NCI-H1048 (cell line): Measurements from ENCODE around the gene PTCHD4.

Source experiments
- DNase-seq: peaks from one replicate; lab custom pipeline; 2025; lab: John Stamatoyannopoulos, UW

PTCHD4 gene

GRCh38 chr6:48099713-48100587 lies 11.0 kb downstream of the PTCHD4 start:
- DNase-seq = no peak

DNA sequence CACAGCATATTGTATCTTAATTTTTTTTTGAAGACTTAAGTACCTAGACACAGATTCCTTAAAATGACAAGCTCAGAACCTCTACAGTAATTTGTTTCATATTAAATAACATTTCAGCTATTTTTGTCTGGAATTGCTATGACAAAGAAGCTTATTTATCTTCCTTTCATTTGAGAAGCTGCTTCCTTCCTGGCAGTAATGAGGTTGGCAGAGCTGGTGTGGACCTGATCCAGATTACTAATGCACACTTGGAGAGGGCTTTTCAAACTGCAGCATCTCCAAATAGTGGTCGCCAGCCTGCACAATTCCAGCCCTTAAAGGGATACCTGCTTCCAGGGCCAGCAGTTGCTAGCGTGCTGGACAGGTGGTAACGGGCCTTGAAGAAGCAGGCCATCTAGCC lies 12.1 kb downstream of the PTCHD4 start:
- DNase-seq = no peak

GRCh38 chr6:48092550-48093217 lies 18.3 kb downstream of the PTCHD4 start:
- DNase-seq = no peak

GRCh38 chr6:48090546-48090945 lies 20.5 kb downstream of the PTCHD4 start:
- no peak for DNase-seq

- no peak for DNase-seq
Observed at GRCh38 chr6:48087448-48087847, 23.5 kb downstream of the PTCHD4 start.

- no peak for DNase-seq
Observed at GRCh38 chr6:48086187-48086586, 24.8 kb downstream of the PTCHD4 start.

- DNase-seq = no peak
Observed at GRCh38 chr6:48085131-48085741, 25.8 kb downstream of the PTCHD4 start.

GRCh38 chr6:48084201-48084600 lies 26.8 kb downstream of the PTCHD4 start:
- no peak for DNase-seq

GRCh38 chr6:48080227-48081009 lies 30.6 kb downstream of the PTCHD4 start:
- no peak for DNase-seq

DNA sequence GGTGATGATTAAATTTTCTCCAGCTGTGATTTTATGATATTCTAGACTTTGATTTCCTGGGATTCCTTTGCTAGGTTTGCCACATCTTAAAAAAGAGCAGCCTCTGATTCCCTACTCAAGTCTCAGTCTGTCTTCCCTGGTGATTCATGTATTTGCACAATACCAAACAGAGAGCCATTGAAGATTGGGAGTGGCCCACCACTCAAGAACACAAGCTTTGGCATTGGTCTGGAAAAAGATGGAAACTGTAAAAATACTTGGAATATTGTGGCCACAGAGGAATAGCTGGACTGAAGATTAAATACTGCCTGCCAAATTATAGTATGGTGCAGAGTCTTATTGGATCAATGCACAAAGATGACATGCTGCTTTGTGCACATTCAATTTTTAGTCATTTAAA lies 32.9 kb downstream of the PTCHD4 start:
- DNase-seq = no peak

GRCh38 chr6:48075181-48075580 lies 35.8 kb downstream of the PTCHD4 start:
- no peak for DNase-seq

- no peak for DNase-seq
Observed at GRCh38 chr6:48073976-48074767, 36.8 kb downstream of the PTCHD4 start.

DNA sequence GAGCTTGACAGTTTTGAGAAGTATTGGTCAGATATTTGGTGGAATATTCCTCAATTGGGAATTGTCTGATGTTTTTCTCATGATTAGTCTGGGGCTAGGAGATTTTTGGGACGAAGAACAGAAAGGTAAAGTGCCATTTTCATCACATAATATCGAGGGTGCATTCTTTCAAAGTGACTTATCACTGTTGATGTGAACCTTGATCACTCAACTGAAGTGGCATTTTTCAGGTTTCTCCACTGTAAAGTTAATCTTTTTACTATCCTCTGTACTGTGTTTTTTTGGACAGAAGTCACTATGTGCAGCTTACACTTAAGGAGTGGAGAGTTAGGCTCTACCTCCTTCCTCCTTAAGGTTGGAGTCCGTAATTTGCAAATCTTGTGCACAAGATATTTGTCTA lies 39.2 kb downstream of the PTCHD4 start:
- no peak for DNase-seq

- DNase-seq = no peak
Observed at GRCh38 chr6:48069280-48069679, 41.7 kb downstream of the PTCHD4 start.

DNA sequence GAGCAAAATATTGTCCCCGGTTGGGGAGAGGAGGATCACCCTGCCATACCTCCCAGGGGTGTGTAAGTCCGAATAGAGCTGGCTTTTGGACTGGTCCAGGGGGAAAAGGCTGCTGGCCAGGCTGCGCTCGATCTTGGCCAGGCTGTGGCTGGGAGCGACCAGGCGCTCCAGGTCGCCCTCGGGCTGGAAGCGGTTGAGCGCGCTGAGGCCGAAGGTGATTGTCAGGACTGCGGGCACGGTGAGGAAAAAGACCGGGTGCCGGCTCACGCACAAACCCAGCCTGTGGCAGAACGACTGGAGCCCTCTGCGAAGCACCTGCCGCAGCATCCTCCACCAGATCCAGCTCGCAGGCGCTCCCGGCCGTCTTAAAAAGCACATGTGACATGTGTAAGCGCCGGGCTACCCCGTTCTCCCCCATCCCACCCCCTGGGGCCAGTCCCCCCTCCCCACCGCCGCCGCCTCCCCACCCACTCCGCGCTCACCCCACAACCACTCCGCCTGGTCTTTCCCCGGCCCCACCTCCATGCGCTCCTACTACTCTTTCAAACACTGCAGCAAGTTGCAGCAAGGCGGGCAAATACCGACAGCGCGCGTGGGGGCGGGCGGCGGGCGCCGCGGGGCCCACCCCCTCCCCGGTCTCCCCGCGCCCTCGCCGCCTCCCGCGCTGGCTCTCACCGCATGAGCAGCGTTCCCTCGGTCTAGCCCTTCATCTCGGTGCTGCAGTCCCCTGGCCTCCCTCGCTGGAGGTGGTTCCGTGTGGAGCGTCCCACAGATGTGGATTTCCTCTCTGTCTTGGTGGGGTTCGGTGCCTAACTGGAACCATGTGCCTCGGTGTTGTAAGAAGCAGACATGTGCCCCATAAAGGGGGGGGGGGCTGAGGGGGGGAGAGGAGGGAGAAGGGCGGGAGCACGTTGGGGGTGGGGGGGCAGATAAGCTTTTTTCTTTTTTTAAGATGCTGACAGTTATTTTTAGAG lies 42.4 kb downstream of the PTCHD4 start:
- DNase-seq = no peak

DNA sequence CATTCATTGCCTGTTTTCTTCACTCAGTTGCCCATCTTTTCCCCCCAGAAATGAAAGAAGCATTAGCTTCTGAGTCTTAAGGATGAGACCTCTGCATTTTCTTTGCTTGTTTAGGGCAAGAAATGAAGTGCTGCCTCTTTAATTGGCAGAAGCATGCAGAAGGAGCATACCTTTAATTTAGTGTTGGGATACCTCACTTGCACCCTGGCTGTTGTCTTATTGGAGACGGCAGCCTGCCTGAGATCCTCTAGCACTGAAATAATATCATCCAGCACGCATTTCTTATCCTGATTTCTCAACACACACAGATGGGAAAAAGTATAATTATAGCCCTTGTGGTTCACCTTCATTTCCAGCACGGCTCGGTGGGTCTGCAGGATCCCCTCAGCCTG lies 43.1 kb downstream of the PTCHD4 start:
- no peak for DNase-seq

DNA sequence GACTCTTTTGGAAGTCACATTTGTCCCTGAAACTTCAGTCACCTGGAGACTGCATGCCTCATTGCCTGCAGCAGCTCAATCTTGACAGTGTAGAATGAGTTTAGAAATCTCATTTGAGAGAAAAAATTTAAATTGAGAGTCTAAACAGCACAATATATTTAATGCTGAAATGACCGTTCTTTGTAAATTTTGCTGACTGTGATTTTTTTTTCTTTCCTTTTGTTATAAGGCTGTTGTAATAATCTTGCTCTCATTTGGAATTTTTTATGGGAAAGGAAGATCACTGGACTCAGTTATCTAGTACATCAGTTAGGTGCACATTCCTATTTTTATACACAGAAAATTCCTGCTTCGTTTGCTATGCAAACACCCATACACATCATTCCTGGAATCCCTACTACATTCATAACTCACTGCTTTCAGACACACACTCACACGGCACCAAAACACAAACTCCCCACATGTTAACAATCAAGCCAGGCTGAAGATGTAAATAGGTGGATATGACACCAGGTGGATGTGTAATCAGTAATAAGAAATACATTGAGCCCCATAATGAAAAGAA lies 43.8 kb downstream of the PTCHD4 start:
- no peak for DNase-seq

GRCh38 chr6:48061265-48061990 lies 49.6 kb downstream of the PTCHD4 start:
- no peak for DNase-seq
